HG03565 (cell line): ENCODE data around the gene DAP.
"Not testable (repeated sequence)": the region's sequence is repeated elsewhere in the genome, so short reads cannot be mapped to it uniquely, and the experiment has no call there.

Experiments used
- ATAC-seq: cut with Tn5 transposase; IDR thresholded peaks from one replicate; pipeline ENCODE4 v1.9.1; 2021; ENCODE audit warnings: mild to moderate bottlenecking, moderate library complexity; ENCODE audit not compliant: unreplicated experiment

The DAP gene

GRCh38 chr5:10761185-10761932, at the start of gene DAP:
TSS of gene DAP (minus strand) at chr5:10761234. CDS start at chr5:10761068, 166 bp downstream.
- ATAC-seq = peak; percentile 72

GRCh38 chr5:10808347-10809226, 47.6 kb upstream of the DAP start:
- no peak for ATAC-seq

- ATAC-seq = no peak
These were observed 41.1 kb upstream of the DAP start for GRCh38 chr5:10801931-10802666.

GRCh38 chr5:10800852-10801251, 39.8 kb upstream of the DAP start:
- no peak for ATAC-seq

- no peak for ATAC-seq
These were observed 36.2 kb upstream of the DAP start for GRCh38 chr5:10797261-10797660.

- ATAC-seq = no peak
These were observed 32.8 kb upstream of the DAP start for GRCh38 chr5:10793785-10794184.

- no peak for ATAC-seq
These were observed 31.3 kb upstream of the DAP start for GRCh38 chr5:10792336-10792735.

GRCh38 chr5:10789726-10790125, 28.7 kb upstream of the DAP start:
- ATAC-seq = no peak

GRCh38 chr5:10789021-10789420, 28.0 kb upstream of the DAP start:
- ATAC-seq = no peak

- no peak for ATAC-seq
These were observed 27.3 kb upstream of the DAP start for GRCh38 chr5:10788358-10788757.

- no peak for ATAC-seq
These were observed 25.8 kb upstream of the DAP start for GRCh38 chr5:10786835-10787234.

- ATAC-seq = not testable (repeated sequence)
These were observed 19.2 kb upstream of the DAP start for GRCh38 chr5:10780208-10780607.

- no peak for ATAC-seq
These were observed 18.6 kb upstream of the DAP start for GRCh38 chr5:10779592-10779991.

GRCh38 chr5:10778179-10778910, 17.3 kb upstream of the DAP start:
- ATAC-seq = no peak

- ATAC-seq = no peak
These were observed 14.6 kb upstream of the DAP start for GRCh38 chr5:10775646-10776045.

GRCh38 chr5:10772901-10773585, 12.0 kb upstream of the DAP start:
- ATAC-seq = no peak

GRCh38 chr5:10768328-10768899, 7.4 kb upstream of the DAP start:
- no peak for ATAC-seq

GRCh38 chr5:10762776-10763500, 1.9 kb upstream of the DAP start:
- ATAC-seq = no peak
